ENCODE data around the gene KANK2. TPM values are rescaled to one million over a fixed set of nuclear protein-coding genes. Genes with fewer than 3 reads are reported as not detected.
A peak's percentile ranks its signal among the peaks of the same experiment; 100 is the strongest.

Gene KANK2
- total RNA-seq, 1 experiment from 2014 or later, result 35.1 TPM

DNA sequence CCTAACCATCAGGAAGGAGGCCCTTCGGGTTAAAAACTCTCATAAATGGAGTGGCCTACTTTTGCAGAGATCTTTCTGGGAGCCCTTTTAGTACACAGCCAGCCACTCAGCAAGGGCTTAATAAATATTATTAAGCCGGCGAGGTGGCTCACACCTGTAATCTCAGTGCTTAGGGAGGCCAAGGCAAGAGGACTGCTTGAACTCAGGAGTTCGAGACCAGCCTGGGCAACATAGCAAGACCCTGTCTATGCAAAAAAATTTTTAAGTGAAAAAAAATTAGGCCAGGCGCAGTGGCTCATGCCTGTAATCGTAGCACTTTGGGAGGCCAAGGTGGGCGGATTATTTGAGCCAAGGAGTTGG is 810 bp upstream of the KANK2 start:
- ATAC-seq, result no peak
- TF ChIP-seq, protein P1, sequence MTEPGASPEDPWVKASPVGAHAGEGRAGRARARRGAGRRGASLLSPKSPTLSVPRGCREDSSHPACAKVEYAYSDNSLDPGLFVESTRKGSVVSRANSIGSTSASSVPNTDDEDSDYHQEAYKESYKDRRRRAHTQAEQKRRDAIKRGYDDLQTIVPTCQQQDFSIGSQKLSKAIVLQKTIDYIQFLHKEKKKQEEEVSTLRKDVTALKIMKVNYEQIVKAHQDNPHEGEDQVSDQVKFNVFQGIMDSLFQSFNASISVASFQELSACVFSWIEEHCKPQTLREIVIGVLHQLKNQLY (CRISPR knock-in tag; IDR thresholded peaks at IDR 0.05), result no peak
- peak; percentile 76; the same call in 1 of the 2 replicates for TF ChIP-seq ZNF121 (CRISPR knock-in tag; IDR thresholded peaks at IDR 0.05)
- TF ChIP-seq, protein P2, sequence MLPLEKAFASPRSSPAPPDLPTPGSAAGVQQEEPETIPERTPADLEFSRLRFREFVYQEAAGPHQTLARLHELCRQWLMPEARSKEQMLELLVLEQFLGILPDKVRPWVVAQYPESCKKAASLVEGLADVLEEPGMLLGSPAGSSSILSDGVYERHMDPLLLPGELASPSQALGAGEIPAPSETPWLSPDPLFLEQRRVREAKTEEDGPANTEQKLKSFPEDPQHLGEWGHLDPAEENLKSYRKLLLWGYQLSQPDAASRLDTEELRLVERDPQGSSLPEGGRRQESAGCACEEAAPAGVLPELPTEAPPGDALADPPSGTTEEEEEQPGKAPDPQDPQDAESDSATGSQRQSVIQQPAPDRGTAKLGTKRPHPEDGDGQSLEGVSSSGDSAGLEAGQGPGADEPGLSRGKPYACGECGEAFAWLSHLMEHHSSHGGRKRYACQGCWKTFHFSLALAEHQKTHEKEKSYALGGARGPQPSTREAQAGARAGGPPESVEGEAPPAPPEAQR (CRISPR knock-in tag; IDR thresholded peaks at IDR 0.05), result no peak
- TF ChIP-seq IRF2 (CRISPR knock-in tag; IDR thresholded peaks at IDR 0.05; ENCODE audit: borderline replicate concordance, low read depth), result no peak
- no peak for TF ChIP-seq ELF4 (CRISPR knock-in tag; IDR thresholded peaks at IDR 0.05; ENCODE audit: low read depth)
- TF ChIP-seq CREM (CRISPR knock-in tag; IDR thresholded peaks at IDR 0.05), result no peak
- Mint-ChIP-seq H3K27me3 (ENCODE audit: low read depth) (no peaks in the 10 kb centered on the region), H3K36me3 (no peaks in the 10 kb centered on the region; the same call in none of the 2 replicates), H3K4me1 (peaks cover 10% of the 10 kb centered on the region), H3K9me3 (no peaks in the 10 kb centered on the region), H3K4me3 (peak overlapping the region; percentile 69), H3K27ac (peak overlapping the region; percentile 77; the same call in 1 of the 2 replicates)
- no peak for DNase-seq (ENCODE audit: low spot score)
- ChIA-PET CTCF (interaction anchor here (0.8 to 1.7 kb wide), 5 partner anchors 29 to 247 kb away, joined by 3 to 6 read pairs (median 3); no protein-coding TSS in a partner anchor), POLR2A (interaction anchor here (1.0 kb wide), 1 partner anchor 55 kb away, joined by 4 read pairs; no protein-coding TSS in a partner anchor)

DNA sequence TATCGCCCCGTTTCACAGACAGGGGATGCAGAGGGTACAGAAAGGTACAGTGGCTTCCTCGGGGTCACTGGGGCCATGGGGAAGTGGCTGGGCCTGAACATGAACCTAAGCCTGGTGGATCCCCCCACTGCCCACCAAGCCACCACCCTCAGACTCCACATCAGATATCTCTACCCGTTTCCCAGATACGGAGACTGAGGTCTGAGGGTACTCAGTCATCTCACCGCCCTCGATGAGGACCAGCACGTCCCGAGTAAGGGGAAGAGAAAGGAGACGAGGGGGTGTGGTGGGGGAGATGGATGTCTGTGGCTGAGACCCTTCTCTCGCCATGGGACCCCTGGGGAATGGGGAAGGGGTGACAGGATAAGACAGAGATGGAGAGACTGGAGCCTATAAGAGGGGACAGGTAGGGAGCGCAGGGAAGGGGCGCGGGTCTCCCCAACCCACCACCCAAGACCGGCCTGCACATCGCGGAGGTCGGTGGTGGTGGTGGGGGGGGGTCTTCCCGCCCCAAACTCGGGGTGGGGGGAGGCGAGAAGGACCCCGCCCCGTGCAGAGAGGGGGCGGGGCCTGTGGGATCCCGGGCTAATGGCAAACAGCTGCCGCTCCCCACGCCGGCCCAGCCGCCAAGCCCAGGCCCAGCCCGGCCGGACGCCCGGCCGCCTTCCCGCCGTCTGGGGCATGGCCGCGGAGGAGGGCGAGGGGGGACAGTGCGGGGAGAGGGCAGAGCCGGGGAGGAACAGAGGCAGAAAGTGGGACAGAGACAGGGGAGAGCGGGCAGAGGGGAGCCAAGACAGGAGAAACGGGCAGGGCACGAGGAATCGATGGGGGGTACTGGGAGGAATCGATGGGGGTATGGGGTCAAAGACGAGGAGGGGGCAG is 698 bp downstream of the KANK2 start:
- Mint-ChIP-seq H3K4me3 (peak overlapping the region; percentile 80), H3K27ac (no peak overlapping the region), H3K27me3 (ENCODE audit: low read depth) (no peaks in the 10 kb centered on the region), H3K36me3 (peaks cover 6% of the 10 kb centered on the region), H3K4me1 (peaks cover 10% of the 10 kb centered on the region), H3K9me3 (no peaks in the 10 kb centered on the region)
- TF ChIP-seq GTF2I (CRISPR knock-in tag; conservative IDR thresholded peaks at IDR 0.05), result 0 out of 2 replicates have a peak, but pooled peaks have one; percentile 44
- 0 out of 2 replicates have a peak, but pooled peaks have one; percentile 14 for TF ChIP-seq CBFB (CRISPR knock-in tag; IDR thresholded peaks at IDR 0.05; ENCODE audit: low read depth)
- no peak for TF ChIP-seq ZNF423 (CRISPR knock-in tag; IDR thresholded peaks at IDR 0.05)
- TF ChIP-seq JUN (CRISPR knock-in tag; IDR thresholded peaks at IDR 0.05), result no peak
- no peak for TF ChIP-seq GRHL2 (CRISPR knock-in tag; IDR thresholded peaks at IDR 0.05; ENCODE audit: insufficient replicate concordance, severe bottlenecking)
- no peak for TF ChIP-seq JAZF1 (CRISPR knock-in tag; IDR thresholded peaks at IDR 0.05)
- CTCF ChIA-PET, result interaction anchor here (0.7 to 1.0 kb wide), 2 partner anchors 33 to 68 kb away, joined by 3 read pairs; no protein-coding TSS in a partner anchor
- DNase-seq (ENCODE audit: low spot score), result peak; percentile 56
- ATAC-seq, result peak; percentile 59
- POLR2A ChIA-PET, result no interaction called here

DNA sequence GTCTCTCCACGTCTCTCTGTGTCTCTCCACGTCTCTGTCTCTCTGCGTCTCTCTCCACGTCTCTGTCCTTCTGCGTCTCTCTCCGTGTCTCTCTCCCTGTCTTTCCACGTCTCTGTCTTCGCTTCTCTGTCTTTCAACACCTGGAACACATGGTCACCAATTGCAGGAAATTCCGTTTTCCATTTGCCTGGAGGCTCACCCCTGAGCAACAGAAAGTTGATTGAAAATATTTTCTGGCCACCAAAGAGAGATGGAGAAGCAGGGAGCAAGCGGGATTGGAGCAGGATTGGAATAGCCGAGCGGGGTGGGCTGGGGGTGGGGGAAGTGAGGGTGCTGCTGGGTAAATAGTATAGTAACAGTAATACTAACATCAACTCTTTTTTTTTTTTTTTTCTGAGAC is 1.7 kb downstream of the KANK2 start:
- CTCF ChIA-PET, result interaction anchor here (0.7 kb wide), 1 partner anchor 32 kb away, joined by 3 read pairs; no protein-coding TSS in a partner anchor
- peak overlapping the region; percentile 80; the same call in 1 of the 2 replicates for H3K4me3 Mint-ChIP-seq
- no peak for TF ChIP-seq ATF1 (CRISPR knock-in tag; IDR thresholded peaks at IDR 0.05)
- no peak for TF ChIP-seq OVOL2 (CRISPR knock-in tag; IDR thresholded peaks at IDR 0.05; ENCODE audit: borderline replicate concordance)
- no peak for TF ChIP-seq ELF4 (CRISPR knock-in tag; IDR thresholded peaks at IDR 0.05; ENCODE audit: low read depth)
- TF ChIP-seq RELA (CRISPR knock-in tag; IDR thresholded peaks at IDR 0.05; ENCODE audit: borderline replicate concordance), result no peak
- TF ChIP-seq KAT7 (CRISPR knock-in tag; IDR thresholded peaks at IDR 0.05; ENCODE audit: borderline replicate concordance), result no peak
- TF ChIP-seq, protein P3, sequence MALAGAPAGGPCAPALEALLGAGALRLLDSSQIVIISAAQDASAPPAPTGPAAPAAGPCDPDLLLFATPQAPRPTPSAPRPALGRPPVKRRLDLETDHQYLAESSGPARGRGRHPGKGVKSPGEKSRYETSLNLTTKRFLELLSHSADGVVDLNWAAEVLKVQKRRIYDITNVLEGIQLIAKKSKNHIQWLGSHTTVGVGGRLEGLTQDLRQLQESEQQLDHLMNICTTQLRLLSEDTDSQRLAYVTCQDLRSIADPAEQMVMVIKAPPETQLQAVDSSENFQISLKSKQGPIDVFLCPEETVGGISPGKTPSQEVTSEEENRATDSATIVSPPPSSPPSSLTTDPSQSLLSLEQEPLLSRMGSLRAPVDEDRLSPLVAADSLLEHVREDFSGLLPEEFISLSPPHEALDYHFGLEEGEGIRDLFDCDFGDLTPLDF (CRISPR knock-in tag; IDR thresholded peaks at IDR 0.05), result no peak
- no peak for TF ChIP-seq ZNF396 (CRISPR knock-in tag; IDR thresholded peaks at IDR 0.05; ENCODE audit: borderline replicate concordance)
- TF ChIP-seq, protein P4, sequence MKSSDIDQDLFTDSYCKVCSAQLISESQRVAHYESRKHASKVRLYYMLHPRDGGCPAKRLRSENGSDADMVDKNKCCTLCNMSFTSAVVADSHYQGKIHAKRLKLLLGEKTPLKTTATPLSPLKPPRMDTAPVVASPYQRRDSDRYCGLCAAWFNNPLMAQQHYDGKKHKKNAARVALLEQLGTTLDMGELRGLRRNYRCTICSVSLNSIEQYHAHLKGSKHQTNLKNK (CRISPR knock-in tag; IDR thresholded peaks at IDR 0.05), result no peak
- no peak for TF ChIP-seq TEAD1 (CRISPR knock-in tag; IDR thresholded peaks at IDR 0.05)
- no peak for TF ChIP-seq ZBTB21 (CRISPR knock-in tag; IDR thresholded peaks at IDR 0.05; ENCODE audit: borderline replicate concordance)
- TF ChIP-seq, protein P5, sequence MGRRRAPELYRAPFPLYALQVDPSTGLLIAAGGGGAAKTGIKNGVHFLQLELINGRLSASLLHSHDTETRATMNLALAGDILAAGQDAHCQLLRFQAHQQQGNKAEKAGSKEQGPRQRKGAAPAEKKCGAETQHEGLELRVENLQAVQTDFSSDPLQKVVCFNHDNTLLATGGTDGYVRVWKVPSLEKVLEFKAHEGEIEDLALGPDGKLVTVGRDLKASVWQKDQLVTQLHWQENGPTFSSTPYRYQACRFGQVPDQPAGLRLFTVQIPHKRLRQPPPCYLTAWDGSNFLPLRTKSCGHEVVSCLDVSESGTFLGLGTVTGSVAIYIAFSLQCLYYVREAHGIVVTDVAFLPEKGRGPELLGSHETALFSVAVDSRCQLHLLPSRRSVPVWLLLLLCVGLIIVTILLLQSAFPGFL (CRISPR knock-in tag; IDR thresholded peaks at IDR 0.05; ENCODE audit: borderline replicate concordance), result no peak
- TF ChIP-seq, protein P6, sequence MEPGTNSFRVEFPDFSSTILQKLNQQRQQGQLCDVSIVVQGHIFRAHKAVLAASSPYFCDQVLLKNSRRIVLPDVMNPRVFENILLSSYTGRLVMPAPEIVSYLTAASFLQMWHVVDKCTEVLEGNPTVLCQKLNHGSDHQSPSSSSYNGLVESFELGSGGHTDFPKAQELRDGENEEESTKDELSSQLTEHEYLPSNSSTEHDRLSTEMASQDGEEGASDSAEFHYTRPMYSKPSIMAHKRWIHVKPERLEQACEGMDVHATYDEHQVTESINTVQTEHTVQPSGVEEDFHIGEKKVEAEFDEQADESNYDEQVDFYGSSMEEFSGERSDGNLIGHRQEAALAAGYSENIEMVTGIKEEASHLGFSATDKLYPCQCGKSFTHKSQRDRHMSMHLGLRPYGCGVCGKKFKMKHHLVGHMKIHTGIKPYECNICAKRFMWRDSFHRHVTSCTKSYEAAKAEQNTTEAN (CRISPR knock-in tag; IDR thresholded peaks at IDR 0.05), result no peak

More for the DNA sequence above, 1.7 kb downstream of the KANK2 start:
- POLR2A ChIA-PET, result no interaction called here
- Mint-ChIP-seq H3K27ac (no peak overlapping the region), H3K9me3 (no peaks in the 10 kb centered on the region), H3K4me1 (peaks cover 10% of the 10 kb centered on the region), H3K27me3 (ENCODE audit: low read depth) (no peaks in the 10 kb centered on the region), H3K36me3 (peaks cover 8% of the 10 kb centered on the region)
- ATAC-seq, result no peak
- no peak for DNase-seq (ENCODE audit: low spot score)
